Keratinocyte (primary cell): ENCODE measurements around the gene SST. TPM values are rescaled to one million over a fixed set of nuclear protein-coding genes. Genes with fewer than 3 reads are reported as not detected.

Experiments
- DNase-seq: peaks from one replicate; pipeline ENCODE4 v3.0.0-alpha.2; 2011; ENCODE audit warnings: low read depth, missing footprints, low spot score
- FAIRE-seq: peaks from 2 replicates; lab custom pipeline; 2011; peaks lifted over from hg19 to GRCh38; lab: Jason Lieb, UNC
- H2AFZ ChIP-seq: 2 replicates; pipeline ENCODE4 v1.6.0; 2012; ENCODE audit warnings: low read length, control low read depth, inconsistent platforms; ENCODE audit not compliant: control insufficient read depth
- H3K27ac ChIP-seq: 2 replicates; pipeline ENCODE4 v1.5.1; 2011; ENCODE audit warnings: low read length; ENCODE audit not compliant: control insufficient read depth, insufficient read depth
- H3K27me3 ChIP-seq: 3 replicates; pipeline ENCODE4 v1.6.0; 2011; ENCODE audit warnings: low read length; ENCODE audit not compliant: control insufficient read depth, insufficient read depth; ENCODE audit errors: extremely low read depth
- H3K36me3 ChIP-seq, 2 experiments: 2 replicates in 1 of 2; 3 replicates in 1 of 2; pipeline ENCODE4 v1.5.1; 2011; ENCODE audit warnings: low read length in 2 of 2, mild to moderate bottlenecking in 1 of 2; ENCODE audit not compliant: control insufficient read depth in 2 of 2, insufficient read depth in 2 of 2; ENCODE audit errors: extremely low read depth in 1 of 2
- H3K4me1 ChIP-seq: 3 replicates; pipeline ENCODE4 v1.5.1; 2011; ENCODE audit warnings: low read length; ENCODE audit not compliant: control insufficient read depth, insufficient read depth; ENCODE audit errors: extremely low read depth
- H3K4me2 ChIP-seq: 3 replicates; pipeline ENCODE4 v1.6.0; 2011; ENCODE audit warnings: low read depth, low read length; ENCODE audit not compliant: control insufficient read depth, insufficient read depth; ENCODE audit errors: extremely low read depth
- H3K4me3 ChIP-seq, 3 experiments: fragments of 200-600 bp in 1 of 3; sonication (generic) in 1 of 3; 2 replicates in 2 of 3; 3 replicates in 1 of 3; pipeline ENCODE4 v1.5.1; 2011 to 2016; ENCODE audit warnings: low read length in 3 of 3, mild to moderate bottlenecking in 3 of 3, control low read depth in 2 of 3, inconsistent platforms in 1 of 3, low read depth in 1 of 3, mixed read lengths in 1 of 3, mixed run types in 1 of 3, moderate library complexity in 1 of 3; ENCODE audit not compliant: control insufficient read depth in 2 of 3, insufficient read depth in 2 of 3; ENCODE audit errors: extremely low read depth in 1 of 3
- H3K79me2 ChIP-seq: 2 replicates; pipeline ENCODE4 v1.6.0; 2012; ENCODE audit warnings: low read length; ENCODE audit not compliant: control insufficient read depth, insufficient read depth
- H3K9ac ChIP-seq: 3 replicates; pipeline ENCODE4 v1.6.0; 2011; ENCODE audit warnings: low read length; ENCODE audit not compliant: control insufficient read depth, insufficient read depth; ENCODE audit errors: extremely low read depth
- H3K9me1 ChIP-seq: 3 replicates; pipeline ENCODE4 v1.6.0; 2011; ENCODE audit warnings: low read length; ENCODE audit not compliant: control insufficient read depth, insufficient read depth; ENCODE audit errors: extremely low read depth
- H3K9me3 ChIP-seq: 2 replicates; pipeline ENCODE4 v1.5.1; 2012; ENCODE audit warnings: low read depth, low read length; ENCODE audit not compliant: control insufficient read depth
- H4K20me1 ChIP-seq: 3 replicates; pipeline ENCODE4 v1.6.0; 2011; ENCODE audit warnings: low read length; ENCODE audit not compliant: control insufficient read depth, insufficient read depth; ENCODE audit errors: extremely low read depth
- CTCF ChIP-seq, 3 experiments: IDR thresholded peaks in 1 of 3; conservative IDR thresholded peaks in 1 of 3; optimal IDR thresholded peaks in 1 of 3; 2 replicates in 2 of 3; 3 replicates in 1 of 3; pipeline versions ENCODE3 to v1.5.1; 2011; ENCODE audit warnings: low read length in 3 of 3, mild to moderate bottlenecking in 3 of 3, moderate library complexity in 2 of 3, control low read depth in 1 of 3, inconsistent platforms in 1 of 3; ENCODE audit not compliant: insufficient read depth in 2 of 3; ENCODE audit errors: extremely low read depth in 1 of 3
- EZH2 ChIP-seq: IDR thresholded peaks from one replicate; pipeline ENCODE4 v1.6.1; 2012; ENCODE audit warnings: inconsistent platforms, mild to moderate bottlenecking, low read length, moderate library complexity
- dilution Hi-C: fragments of 300-500 bp; cut with MboI; formaldehyde crosslinking; loops from one replicate; pipeline ENCODE4 v1.7.0; 2020; ENCODE audit warnings: low sequenced_read_pairs; ENCODE audit not compliant: extremely low pct_ligation_motif_present
- polyA minus RNA-seq, 3 experiments: library from RNA; depleted of rRNA, polyadenylated mRNA; stranded (reverse); fragments of >200 nt; gene quantifications; 1 replicate in 1 of 3; 2 replicates in 1 of 3; 3 replicates in 1 of 3; pipeline ENCODE4 v1.2.3, GENCODE V29; 2011
- polyA plus RNA-seq, 5 experiments: library from polyadenylated mRNA; depleted of rRNA in 3 of 5; stranded (reverse) in 3 of 5; stranded (forward) in 1 of 5; unstranded in 1 of 5; fragments of >200 nt; gene quantifications; 1 replicate in 1 of 5; 2 replicates in 3 of 5; 3 replicates in 1 of 5; pipeline versions ENCODE4 v1.2.1 to v1.2.3, GENCODE V29; 2011 to 2012; ENCODE audit warnings: missing spikeins in 2 of 5, low read depth in 1 of 5, low replicate concordance in 1 of 5

SST gene
- polyA plus RNA-seq (not detected in 3 replicates), polyA minus RNA-seq (not detected in 3 replicates)
- not detected for polyA plus RNA-seq (2011; ENCODE audit: low read depth)
- polyA plus RNA-seq (2011; cell fraction: cytosol; rRNA removed), result not detected in 2 replicates
- not detected in 2 replicates for polyA plus RNA-seq (2011; cell fraction: nucleus; rRNA removed)
- polyA plus RNA-seq (2012; ENCODE audit: low replicate concordance), result not detected in 2 replicates
- polyA minus RNA-seq (2011; cell fraction: cytosol; rRNA and poly(A)+ RNA removed), result not detected
- polyA minus RNA-seq (2011; cell fraction: nucleus; rRNA and poly(A)+ RNA removed), result not detected in 2 replicates

GRCh38 chr3:187669675-187670504 lies at the start of gene SST:
TSS of gene SST (minus strand) at chr3:187670394. CDS start at chr3:187670291, 103 bp downstream.
- no peaks in the 10 kb centered on the region for H3K79me2 ChIP-seq
- H3K4me2 ChIP-seq, result no peak within 1 kb of the TSS
- no peaks in the 10 kb centered on the region for H4K20me1 ChIP-seq
- H2AFZ ChIP-seq, result no peak within 1 kb of the TSS
- no peak within 1 kb of the TSS for H3K4me3 ChIP-seq
- FAIRE-seq (peak; percentile 69), DNase-seq (no peak)
- H3K36me3 ChIP-seq, result no peaks in the 10 kb centered on the region
- TF ChIP-seq EZH2 (peak; percentile 54), CTCF (optimal IDR thresholded peaks at IDR 0.05 in 1 of 3, IDR thresholded peaks at IDR 0.05 in 1 of 3, conservative IDR thresholded peaks at IDR 0.05 in 1 of 3; ENCODE audit: extremely low read depth in 1 of 3, insufficient read depth in 2 of 3, low read length in 3 of 3) (no peak)
- H3K9me3 ChIP-seq, result no peaks in the 10 kb centered on the region
- dilution Hi-C loops, result no loop called here
- no peak within 1 kb of the TSS for H3K27ac ChIP-seq
- H3K9ac ChIP-seq, result no peak within 1 kb of the TSS
- H3K9me1 ChIP-seq, result no peaks in the 10 kb centered on the region
- H3K4me1 ChIP-seq, result no peaks in the 10 kb centered on the region
- H3K27me3 ChIP-seq, result peaks cover 20% of the 10 kb centered on the region

GRCh38 chr3:187719628-187720336 lies 49.6 kb upstream of the SST start:
- TF ChIP-seq CTCF (optimal IDR thresholded peaks at IDR 0.05 in 1 of 3, IDR thresholded peaks at IDR 0.05 in 1 of 3, conservative IDR thresholded peaks at IDR 0.05 in 1 of 3; ENCODE audit: extremely low read depth in 1 of 3, insufficient read depth in 2 of 3, low read length in 3 of 3) (no peak), EZH2 (no peak)
- Histone ChIP-seq H3K36me3 (peaks cover 17 to 19% of the 10 kb centered on the region in 2 experiments), H3K79me2 (no peaks in the 10 kb centered on the region), H3K4me1 (no peaks in the 10 kb centered on the region), H3K27me3 (no peaks in the 10 kb centered on the region), H3K9ac (no peak overlapping the region), H3K9me1 (no peaks in the 10 kb centered on the region), H2AFZ (no peak overlapping the region), H3K9me3 (no peaks in the 10 kb centered on the region), H4K20me1 (no peaks in the 10 kb centered on the region), H3K27ac (no peak overlapping the region), H3K4me2 (no peak overlapping the region), H3K4me3 (no peak overlapping the region)
- dilution Hi-C loops, result no loop called here
- no peak for FAIRE-seq
- no peak for DNase-seq
